Glomerular visceral epithelial cell (primary cell): Measurements from ENCODE around the gene CD99L2.
A peak's percentile ranks its signal among the peaks of the same experiment; 100 is the strongest.
"Not testable (repeated sequence)": the region's sequence is repeated elsewhere in the genome, so short reads cannot be mapped to it uniquely, and the experiment has no call there.

Source experiments
- DNase-seq: peaks from one replicate; pipeline ENCODE4 v3.0.0-alpha.2; 2016; ENCODE audit errors: extremely low spot score

CD99L2 gene

DNA sequence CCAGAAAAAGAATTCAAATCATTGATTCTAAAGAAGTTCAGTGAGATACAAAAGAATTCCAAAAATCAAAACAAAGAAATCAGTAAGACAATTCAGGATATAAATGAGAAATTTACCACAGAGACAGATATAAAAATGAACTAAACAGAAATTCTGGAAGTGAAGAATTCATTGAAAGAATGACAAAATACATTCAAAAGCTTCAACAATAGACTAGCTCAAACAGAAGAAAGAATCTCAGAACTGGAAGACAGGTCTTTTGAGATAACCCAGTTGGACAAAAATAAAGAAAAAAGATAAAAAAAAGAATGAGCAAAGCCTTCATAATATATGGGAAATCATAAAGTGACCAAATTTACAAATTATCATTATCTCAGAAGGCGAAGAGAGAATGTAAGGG lies 41.7 kb downstream of the CD99L2 start:
- DNase-seq = no peak

DNA sequence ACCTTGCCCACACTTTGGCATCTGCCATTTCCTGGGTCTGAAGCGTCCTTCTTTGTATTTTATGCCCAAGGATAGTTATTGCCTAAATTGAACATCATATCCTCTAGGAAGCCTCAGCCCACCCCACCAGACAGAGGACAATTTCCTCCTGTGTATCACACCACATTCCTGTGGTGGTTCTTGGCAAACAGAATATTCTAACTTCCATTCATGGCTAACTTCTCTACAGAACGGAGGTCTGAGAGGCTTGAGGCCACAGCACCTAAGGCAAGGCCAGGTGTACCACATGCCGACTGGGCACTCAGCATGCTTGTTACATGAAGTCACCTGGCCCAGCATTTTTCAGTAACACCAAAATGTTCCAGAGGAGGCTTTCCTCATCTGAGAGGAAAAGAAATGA lies 42.4 kb downstream of the CD99L2 start:
- DNase-seq = peak; percentile 59

DNA sequence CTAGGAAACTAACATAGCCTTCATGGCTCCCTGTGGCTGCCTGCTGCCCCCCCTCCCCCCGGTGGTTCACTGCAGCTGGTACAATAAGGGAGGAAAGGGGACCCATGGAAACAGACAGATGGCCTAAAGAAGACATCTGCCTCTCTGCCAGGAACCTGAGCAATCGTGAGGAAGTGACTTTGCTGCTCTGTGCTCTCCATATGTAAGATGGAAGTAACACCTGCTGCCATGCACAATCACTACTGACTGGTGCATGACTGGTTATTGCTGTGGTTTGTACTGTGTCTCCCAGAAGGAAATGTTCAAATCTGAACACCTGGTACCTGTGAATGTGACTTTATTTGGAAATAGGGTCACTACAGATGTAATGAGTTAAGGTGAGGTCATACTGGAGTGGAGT lies 43.6 kb downstream of the CD99L2 start:
- no peak for DNase-seq

DNA sequence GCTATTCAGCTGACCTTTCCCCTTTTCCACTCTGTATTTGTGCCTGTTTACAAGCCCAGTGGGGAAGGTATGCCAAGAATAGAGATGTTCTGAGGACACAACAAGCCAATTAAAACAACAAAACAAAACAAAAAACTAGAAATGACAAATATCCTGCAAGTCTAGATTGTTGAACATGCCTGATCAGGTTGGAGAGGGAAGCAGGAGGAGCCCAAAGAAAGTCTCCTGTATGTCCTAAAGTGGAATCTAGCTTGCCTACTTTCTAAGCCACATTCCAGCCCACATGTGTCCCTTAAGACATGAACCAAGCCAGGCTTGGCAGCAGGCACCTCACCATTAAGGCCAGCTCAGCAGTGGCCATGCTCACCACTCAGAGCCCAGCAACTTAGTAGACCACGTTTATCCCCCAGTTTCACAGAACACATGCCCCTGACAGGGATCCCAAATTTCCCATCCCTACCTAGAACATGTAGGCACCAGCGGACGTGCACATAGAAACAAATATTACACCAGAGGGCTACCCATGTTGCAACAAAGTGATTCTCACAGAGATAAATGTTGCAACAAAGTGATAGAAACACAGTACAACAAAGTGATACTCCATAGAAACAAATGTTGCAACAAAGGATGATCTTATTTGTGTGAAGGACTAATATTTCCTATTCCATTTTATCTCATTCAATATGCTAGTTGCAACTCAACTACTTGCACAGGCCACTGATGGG lies 48.3 kb downstream of the CD99L2 start:
- DNase-seq = no peak

DNA sequence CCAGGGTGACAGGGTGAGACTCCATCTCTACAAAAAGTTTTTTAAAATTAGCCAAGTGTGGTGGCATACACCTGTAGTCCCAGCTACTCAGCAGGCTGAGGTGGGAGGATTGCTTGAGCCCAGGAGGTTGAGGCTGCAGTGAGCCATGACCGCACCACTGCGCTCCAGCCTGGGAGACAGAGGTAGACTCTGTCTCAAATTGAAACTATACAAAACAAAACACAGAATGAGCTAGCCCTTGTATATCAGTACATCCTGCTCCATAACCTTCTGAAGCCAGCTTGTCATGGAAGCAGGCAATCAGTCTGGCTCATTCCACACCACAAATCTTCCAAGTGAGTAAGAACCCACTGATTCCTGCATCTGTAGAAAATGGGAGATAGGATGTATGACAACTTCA lies 49.0 kb downstream of the CD99L2 start:
- no peak for DNase-seq

DNA sequence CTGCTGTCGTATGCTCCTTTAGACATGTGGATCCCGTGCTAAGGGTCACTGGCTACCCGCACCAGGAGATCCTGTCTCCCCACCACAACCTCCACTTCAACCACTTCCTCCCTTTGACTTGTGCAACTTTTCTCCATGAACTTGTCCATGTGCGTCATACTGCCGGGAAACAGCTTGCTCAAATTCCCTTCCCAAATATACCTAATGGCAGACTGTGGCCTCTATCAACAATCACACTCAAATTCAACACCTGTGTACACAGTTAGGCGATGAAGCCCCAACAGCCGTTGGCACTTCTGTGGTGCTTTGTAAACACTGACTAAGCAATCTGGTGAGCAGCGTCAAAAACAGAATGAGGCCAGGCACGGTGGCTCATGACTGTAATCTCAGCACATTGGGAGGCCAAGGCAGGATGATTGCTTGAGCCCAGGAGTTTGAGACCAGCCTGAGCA lies 49.5 kb downstream of the CD99L2 start:
- no peak for DNase-seq

DNA sequence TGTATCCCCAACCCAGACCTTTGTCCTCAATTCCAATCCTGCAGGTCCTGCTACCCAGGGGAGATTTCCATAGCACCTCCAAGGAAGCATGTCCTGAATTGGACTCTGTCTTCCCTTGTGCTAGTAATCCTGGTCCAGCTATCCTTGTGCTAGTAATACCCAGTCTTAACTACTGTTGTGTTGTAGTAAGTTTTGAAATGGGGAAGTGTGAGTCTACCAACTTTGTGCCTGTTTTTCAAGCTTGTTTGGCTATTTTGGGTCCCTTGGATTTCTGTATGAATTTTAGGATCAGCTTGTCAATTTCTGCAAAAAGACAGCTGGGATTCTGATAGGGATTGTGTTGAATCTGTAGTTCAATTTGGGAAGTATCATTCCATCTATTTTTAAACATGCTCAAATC lies 51.4 kb downstream of the CD99L2 start:
- no peak for DNase-seq

DNA sequence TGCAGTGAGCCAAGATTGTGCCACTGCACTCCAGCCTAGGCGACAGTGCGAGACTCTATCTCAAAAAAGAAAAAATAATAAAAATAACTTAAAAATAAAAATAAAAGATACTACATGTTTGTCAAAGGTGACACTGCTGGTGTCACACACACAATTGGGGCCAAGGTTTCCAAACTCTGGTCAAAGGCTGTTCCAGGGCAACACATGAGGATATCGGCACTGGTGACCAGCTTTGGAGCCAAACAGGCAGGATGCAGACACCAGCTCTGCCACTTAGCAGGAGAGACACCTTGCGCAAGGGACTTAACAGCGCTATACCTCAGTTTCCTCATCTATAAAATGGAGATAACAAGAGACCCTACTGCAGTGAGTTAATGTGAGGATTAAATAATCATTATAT lies 52.3 kb downstream of the CD99L2 start:
- no peak for DNase-seq

DNA sequence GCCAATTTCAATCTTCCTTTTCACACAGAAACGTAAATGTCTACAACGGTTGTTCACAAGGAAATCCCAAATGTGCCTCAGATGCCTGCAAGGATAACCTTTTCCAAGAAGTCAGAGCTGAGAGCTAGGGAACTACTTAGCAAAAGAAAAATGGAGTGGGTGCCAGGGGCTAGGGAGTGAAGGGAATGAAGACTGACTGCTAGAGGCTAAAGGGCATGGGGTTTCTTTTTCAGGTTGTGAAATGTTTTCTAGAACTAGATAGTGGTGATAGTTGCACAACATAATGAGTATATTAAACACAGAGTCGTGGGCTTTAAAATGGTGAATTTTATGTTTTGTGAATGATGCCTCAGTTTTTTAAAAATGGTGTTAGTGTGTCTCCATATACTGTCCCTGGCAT lies 53.4 kb downstream of the CD99L2 start:
- no peak for DNase-seq

DNA sequence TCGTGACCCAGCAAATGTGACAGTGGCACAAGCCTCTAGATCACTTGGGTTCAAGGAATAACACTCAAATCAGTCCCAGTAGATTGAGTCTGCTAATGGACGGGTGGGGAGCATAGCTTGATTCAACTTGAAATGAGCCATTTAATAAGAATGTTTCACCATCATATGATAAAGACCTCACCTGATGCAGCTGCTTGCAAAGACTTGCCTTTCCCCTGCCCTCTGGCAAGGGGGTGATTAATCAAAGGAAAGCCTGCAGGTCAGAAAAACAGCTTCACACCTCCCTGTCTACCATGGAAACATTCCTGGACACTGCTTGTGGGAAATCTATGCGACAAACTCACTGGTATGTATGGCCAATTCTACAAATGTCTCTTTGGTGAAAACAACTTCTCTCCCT lies 54.5 kb downstream of the CD99L2 start:
- no peak for DNase-seq

DNA sequence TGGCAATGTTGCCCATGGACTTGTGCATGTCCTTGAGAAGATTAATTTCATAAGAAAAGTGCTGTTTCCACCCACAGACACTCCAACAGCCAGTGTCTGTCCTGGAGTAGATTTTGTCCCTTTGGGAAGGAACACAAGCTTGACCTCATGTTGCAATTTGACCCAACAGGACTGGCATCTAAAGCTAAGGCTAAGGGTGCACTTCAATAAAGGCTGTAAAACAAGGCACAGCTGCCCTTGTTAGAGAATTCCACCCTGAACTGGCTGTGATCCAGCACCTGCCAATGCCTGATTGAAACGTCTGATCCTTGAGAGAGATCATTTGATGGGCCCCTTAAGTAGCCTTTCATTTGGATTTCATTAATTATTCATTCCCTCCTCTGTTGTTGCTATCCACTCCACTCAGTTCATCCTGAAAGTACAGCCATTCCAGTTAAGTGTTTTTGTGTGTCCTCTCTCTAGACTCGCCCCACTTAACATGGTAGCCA lies 56.2 kb downstream of the CD99L2 start:
- DNase-seq = no peak

DNA sequence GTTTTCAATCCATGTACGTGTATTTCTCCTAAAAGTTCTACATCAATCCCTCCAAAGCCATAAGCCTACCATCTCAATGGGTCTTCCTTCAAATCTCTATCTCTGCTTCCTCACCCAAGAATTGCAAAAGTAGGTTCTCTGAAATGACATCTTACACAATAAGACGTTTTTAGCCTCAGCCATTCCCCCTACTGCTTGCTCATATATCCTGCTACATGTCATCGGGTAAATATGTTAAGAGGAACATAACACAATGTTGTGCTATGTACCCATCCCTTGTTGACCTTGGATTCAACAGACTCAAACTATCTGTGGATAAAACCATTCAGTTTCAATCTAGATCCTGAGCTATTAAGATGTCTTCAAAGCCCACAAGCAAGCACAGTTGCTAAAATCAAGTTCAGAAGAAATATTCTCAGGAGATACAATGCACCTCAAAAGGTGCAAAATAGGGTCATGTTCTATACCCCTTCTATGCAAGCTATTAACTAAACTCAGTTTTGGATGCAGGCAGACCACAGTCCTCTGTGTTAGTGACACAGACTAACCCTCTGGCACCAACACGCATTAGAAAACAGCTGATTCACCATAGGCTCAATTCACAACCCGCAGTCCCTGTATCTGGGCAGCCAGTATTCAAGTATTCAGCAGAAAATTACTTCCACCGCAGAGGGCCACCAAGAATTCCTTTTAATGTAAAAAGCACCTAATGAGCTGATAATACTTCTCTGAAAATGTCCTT lies 56.8 kb downstream of the CD99L2 start:
- DNase-seq = no peak

DNA sequence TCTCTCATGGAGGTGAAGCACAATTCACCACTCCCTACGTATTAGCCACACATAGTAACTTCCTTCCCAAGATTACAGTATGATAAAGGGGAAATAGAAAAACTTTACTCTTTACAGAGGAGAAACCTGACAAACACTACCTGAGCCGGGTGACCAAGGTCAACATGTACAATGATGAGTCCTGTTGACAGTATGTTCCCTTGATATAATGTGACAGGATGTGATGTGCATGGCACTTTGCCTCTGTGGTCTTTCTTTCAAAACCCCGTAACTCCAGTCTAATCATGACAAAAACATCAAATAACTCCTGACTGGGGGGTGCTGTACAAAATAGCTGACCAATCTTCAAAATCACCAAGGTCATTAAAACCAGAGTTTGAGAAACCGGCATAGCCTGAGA lies 60.6 kb downstream of the CD99L2 start:
- no peak for DNase-seq

DNA sequence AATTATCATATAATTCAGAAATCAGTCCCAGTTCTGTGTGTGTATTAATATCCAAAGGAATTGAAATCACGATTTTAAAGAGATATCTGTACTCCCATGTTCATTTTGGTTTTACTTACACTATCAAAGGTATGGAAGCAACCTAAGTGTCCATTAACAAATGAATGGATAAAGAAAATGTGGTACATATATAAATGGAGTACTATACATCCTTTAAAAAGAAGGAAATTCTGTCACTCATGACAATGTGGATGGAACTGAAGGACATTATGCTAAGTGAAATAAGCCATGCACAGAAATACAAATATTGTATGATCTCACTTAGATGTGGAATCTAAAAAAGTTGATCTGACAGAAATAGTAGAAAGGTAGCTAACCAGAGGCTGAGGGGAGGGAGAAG lies 63.8 kb downstream of the CD99L2 start:
- no peak for DNase-seq

DNA sequence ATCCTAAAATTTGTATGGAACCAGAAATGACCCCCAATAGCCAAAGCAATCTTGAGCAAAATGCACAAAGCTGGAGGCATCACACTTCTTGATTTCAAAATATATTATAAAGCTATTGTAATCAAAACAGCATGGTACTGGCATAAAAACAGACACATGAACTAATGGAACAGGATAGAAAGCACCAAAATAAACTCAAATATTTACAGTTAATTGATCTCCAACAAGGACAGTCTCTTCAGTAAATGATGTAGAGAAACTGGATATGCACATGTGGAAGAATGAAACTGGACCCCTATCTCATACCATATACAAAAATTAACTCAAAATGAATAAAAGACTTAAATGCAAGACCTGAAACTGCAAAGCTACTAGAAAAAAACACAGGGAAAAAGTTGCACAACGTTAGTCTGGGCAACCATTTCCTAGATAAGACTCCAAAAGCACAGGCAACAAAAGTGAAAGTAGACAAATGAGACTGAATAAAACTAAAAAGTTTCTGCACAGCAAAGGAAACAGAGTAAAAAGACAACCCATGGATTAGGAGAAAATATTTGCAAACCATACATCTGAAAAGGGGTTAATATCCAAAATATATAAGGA lies 64.9 kb downstream of the CD99L2 start:
- no peak for DNase-seq

DNA sequence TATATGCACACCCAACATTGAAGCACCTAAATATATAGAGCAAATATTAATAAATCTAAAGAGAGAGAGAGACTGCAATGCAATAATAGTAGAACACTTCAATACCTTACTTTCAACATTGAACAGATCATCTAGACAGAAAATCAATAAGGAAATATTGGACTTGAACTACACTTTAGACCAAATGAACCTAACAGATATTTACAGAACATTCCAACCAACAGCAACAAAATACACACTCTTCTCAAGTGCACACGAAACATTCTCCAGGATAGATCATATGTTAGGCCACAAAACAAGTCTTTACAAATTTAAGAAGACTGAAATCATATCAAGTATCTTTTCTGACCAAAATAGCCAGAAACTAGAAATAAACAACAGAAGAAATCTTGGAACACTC lies 66.6 kb downstream of the CD99L2 start:
- DNase-seq = no peak

DNA sequence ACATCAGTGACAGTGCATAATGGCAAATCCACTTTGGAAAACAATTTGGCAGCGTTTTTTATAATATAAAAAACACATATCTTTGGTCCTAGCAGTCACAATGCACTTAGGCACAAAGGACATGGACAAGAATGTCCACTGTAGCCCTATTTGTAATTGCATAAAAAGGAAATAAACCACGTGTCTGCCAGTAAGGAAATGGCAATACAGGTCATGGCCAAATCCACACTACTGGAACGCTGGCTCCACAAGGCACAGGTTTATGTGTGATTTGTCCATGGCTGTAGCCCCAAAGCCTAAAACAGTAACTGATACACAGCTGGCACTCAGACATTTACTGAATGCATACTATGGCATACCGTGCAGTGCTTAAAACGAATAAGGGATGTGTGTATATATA lies 69.7 kb downstream of the CD99L2 start:
- DNase-seq = no peak

DNA sequence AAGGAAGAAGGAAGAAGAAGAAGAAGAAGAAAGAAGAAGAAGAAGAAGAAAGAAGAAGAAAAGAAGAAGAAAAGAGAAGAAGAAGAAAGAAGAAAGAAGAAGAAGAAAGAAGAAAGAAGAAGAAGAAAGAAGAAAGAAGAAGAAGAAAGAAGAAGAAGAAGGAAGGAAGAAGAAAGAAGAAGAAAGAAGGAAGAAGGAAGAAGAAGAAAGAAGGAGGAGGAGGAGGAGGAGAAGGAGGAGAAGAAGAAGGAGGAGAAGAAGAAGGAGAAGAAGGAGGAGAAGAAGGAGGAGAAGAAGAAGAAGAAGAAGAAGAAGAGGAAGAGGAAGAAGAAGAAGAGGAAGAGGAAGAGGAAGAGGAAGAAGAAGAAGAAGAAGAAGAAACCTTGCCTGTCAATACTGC lies 74.1 kb downstream of the CD99L2 start:
- not testable (repeated sequence) for DNase-seq

DNA sequence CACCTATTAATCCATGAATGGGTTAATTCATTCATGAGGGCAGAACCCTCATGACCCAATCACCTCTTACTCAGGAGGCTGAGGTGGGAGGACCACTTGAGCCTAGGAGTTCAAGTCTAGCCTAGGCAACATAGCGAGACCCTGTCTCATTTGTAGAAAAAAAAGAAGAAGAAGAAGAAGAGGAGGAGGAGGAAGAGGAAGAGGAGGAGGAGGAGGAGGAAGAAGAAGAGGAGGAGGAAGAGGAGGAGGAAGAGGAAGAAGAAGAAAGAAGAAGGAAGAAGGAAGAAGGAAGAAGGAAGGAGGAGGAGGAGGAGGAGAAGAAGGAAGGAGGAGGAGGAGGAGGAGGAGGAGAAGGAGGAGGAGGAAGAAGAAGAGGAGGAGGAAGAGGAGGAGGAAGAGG lies 74.6 kb downstream of the CD99L2 start:
- not testable (repeated sequence) for DNase-seq

DNA sequence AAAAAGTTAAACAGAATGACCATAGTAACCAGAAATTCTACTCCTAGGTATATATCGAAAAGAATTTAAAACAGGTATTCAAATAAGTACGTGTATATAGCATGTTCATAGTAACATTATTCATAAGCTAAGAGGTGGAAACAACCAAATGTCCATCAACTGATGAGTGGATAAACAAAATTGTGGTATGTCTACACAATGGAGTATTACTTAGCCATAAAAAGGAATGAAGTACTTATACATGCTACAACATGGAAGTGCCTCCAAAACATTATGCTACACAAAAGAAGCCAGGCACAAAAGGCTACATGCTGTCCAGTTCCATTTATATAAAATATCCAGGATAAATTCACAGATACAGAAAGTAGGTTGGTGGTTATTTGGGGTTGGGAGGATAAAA lies 76.5 kb downstream of the CD99L2 start:
- DNase-seq = no peak

DNA sequence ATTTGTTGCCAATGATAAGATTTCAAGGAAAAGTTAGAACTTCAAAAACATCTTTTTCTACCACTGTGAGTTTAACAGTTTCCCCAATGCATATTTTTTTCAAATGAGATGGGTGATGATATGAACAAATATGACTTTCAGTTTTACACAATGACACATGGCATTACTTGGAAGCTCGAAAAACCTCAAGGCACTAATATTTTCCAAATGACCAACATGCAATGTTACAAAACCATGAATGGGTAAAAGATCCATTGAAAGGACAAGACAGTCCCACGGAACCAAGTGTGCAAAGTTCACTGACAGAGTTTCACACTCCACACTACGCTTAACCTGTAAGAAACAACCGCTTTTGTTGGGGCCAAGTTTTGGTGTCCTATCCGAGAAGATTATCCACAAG lies 84.5 kb downstream of the CD99L2 start:
- DNase-seq = no peak

DNA sequence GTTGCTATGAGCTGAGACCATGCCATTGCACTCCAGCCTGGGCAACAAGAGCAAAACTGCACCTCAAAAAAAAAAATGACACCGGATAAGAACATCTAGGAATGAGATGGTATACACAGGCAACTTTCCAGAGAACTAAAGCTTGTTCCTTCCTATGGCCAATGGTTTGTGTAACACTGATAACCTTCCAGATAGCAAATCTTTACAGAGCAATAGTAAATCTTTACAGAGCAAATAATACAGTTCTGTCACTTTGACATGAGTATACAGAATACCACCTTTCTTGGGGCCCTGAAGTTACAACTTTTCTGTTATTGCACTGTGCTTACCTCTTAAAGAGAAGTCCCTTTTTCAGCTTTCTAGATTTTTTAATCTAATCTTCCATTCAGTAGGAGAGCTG lies 91.6 kb downstream of the CD99L2 start:
- no peak for DNase-seq

DNA sequence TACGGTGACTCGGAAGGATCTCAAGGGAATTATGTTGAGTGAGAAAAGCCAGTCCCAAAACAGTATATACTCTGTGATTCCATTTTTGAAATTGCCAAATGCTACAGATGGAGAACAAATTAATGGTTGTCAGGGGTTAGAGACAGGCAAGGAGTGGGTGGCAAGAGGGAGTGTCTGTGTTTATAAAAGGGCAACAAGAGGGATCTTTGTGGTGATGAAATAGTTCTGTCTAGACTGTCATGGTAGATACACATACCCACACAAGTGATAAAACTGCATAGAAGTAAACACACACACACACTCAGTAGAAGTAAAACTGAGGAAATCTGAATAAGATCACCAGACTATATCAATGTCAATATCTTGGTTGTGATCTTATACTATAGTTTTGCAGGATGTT lies 92.7 kb downstream of the CD99L2 start:
- no peak for DNase-seq
